ENCODE measurements around the gene ZNF469.

- TF ChIP-seq CTCF (IDR thresholded peaks at IDR 0.05 in 4 of 5, conservative IDR thresholded peaks at IDR 0.05 in 1 of 5) (no peak), POLR2A (IDR thresholded peaks at IDR 0.05) (no peak)
Observed at GRCh38 chr16:88378401-88378800, 4.4 kb upstream of the ZNF469 start.
